Ishikawa (cell line): ENCODE results near the gene CD99.

Experiments used
- CEBPB ChIP-seq: IDR thresholded peaks from 2 replicates; pipeline ENCODE4 v1.6.1; 2012
- CREB1 ChIP-seq: IDR thresholded peaks from 2 replicates; pipeline ENCODE4 v1.6.1; 2012; ENCODE audit warnings: low read depth
- EGR1 ChIP-seq: IDR thresholded peaks from 2 replicates; pipeline ENCODE4 v1.6.1; 2012
- EP300 ChIP-seq: IDR thresholded peaks from 2 replicates; pipeline ENCODE4 v1.6.1; 2012; ENCODE audit warnings: borderline replicate concordance
- FOXM1 ChIP-seq: IDR thresholded peaks from 2 replicates; pipeline ENCODE4 v1.6.1; 2012; ENCODE audit warnings: low read depth, borderline replicate concordance
- NFIC ChIP-seq: IDR thresholded peaks from 2 replicates; pipeline ENCODE4 v1.6.1; 2012
- RAD21 ChIP-seq: IDR thresholded peaks from 2 replicates; pipeline ENCODE4 v1.6.1; 2012; ENCODE audit warnings: low read depth
- REST ChIP-seq: IDR thresholded peaks from 2 replicates; pipeline ENCODE4 v1.6.1; 2012; ENCODE audit warnings: low read depth, mild to moderate bottlenecking
- TAF1 ChIP-seq: IDR thresholded peaks from 2 replicates; pipeline ENCODE4 v1.6.1; 2012; ENCODE audit warnings: low read depth, mild to moderate bottlenecking
- TCF12 ChIP-seq: IDR thresholded peaks from 2 replicates; pipeline ENCODE4 v1.6.1; 2012; ENCODE audit warnings: low read depth
- TEAD4 ChIP-seq: IDR thresholded peaks from 2 replicates; pipeline ENCODE4 v1.6.1; 2012
- USF1 ChIP-seq: IDR thresholded peaks from 2 replicates; pipeline ENCODE4 v1.6.1; 2012
- YY1 ChIP-seq: IDR thresholded peaks from 2 replicates; pipeline ENCODE4 v1.6.1; 2012; ENCODE audit warnings: low read depth
- ZBTB7A ChIP-seq: IDR thresholded peaks from 2 replicates; pipeline ENCODE4 v1.6.1; 2012; ENCODE audit warnings: low read depth
- TF ChIP-seq, protein P1 (sequence below): IDR thresholded peaks from 2 replicates; pipeline ENCODE4 v1.6.1; 2012

Gene CD99

GRCh38 chrX:2684256-2684655, 6.8 kb upstream of the CD99 start:
- TF ChIP-seq TAF1, result no peak
- no peak for TF ChIP-seq REST
- no peak for TF ChIP-seq RAD21
- no peak for TF ChIP-seq FOXM1
- no peak for TF ChIP-seq USF1

DNA sequence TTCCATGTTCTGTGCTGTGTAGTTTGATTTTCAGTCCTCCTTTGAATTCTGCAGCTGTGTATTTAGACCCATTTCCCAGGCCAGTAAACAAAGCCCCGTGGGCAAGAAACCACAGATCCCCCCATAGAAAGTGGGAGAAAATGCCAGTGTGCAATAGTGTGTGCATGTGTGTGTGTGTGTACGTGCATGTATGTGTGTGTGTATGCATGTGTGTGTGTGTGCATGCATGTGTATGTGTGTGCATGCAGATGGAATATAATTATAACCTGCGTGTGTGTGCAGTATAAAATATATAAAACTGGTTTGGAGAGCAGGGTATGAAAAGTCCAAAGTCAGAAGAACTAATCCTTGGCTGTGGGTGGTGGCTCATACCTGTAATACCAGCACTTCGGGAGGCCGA, 5.2 kb upstream of the CD99 start:
- TF ChIP-seq YY1, result no peak
- TF ChIP-seq, protein P1, sequence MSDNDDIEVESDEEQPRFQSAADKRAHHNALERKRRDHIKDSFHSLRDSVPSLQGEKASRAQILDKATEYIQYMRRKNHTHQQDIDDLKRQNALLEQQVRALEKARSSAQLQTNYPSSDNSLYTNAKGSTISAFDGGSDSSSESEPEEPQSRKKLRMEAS, result no peak
- no peak for TF ChIP-seq TEAD4
- no peak for TF ChIP-seq EGR1
- TF ChIP-seq FOXM1, result no peak
- no peak for TF ChIP-seq EP300
- no peak for TF ChIP-seq CEBPB
- TF ChIP-seq CREB1, result no peak
- no peak for TF ChIP-seq REST

DNA sequence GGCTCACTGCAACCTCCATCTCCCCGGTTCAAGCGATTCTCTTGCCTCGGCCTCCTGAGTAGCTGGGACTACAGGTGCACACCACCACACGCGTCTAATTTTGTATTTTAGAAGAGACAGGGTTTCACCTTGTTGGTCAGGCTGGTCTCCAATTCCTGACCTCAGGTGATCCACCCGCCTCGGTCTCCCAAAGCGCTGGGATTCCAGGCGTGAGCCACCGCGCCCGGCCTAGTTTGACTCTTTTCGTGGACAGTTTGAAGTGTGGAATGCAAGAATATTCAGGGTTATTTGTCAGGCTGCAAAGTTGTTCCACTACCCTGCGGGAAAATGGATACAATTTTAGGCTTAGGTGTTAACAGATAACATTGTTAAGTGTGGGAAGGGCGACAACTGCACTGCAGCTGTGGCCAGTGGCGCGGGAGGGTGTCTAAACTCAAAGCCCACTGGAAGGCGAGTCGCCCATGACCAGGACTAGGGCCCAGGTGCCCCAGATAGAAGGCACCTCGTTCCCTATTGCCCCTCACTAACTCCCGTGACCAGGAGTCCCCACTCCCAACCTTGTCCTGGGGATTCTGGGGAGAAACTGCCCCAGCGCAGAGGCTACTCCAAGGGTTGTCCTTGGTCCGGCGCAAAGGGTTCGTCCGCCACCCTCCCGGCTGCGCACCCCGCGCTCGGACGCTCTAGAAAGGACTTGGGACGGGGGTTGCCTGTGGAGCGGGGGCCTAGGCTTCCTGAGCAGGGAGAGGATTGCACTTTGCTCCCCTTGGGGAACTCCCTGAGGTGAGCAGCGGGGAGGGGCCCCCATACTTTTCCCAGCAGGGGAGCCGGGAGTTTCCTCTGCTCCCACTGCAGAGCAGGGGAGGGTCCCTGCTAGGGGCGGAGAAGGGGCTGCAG, 1.1 kb upstream of the CD99 start:
- TF ChIP-seq NFIC (no peak), FOXM1 (no peak), ZBTB7A (no peak), USF1 (no peak), TEAD4 (no peak), YY1 (no peak), TCF12 (no peak), EGR1 (no peak), CREB1 (no peak), EP300 (no peak), RAD21 (no peak), TAF1 (no peak), CEBPB (no peak), REST (no peak)
- TF ChIP-seq, protein P1, result no peak

GRCh38 chrX:2691543-2692220, 587 bp downstream of the CD99 start:
- TF ChIP-seq FOXM1, result no peak
- TF ChIP-seq USF1, result no peak
- no peak for TF ChIP-seq TEAD4
- TF ChIP-seq TCF12, result no peak
- TF ChIP-seq CEBPB, result no peak
- no peak for TF ChIP-seq EGR1
- TF ChIP-seq NFIC, result 0 out of 2 replicates have a peak, but pooled peaks have one; percentile 17
- no peak for TF ChIP-seq YY1
- no peak for TF ChIP-seq EP300
